RWPE2 (cell line): ENCODE results near the gene CSAD.
A peak's percentile ranks its signal among the peaks of the same experiment; 100 is the strongest.

Source experiments
- ATAC-seq: fragments of 200-7000 bp; cut with Tn5 transposase; 3 replicates; pipeline ENCODE4 v1.9.1; 2021; ENCODE audit warnings: low read depth
- DNase-seq: peaks from one replicate; pipeline ENCODE4 v3.0.0-alpha.2; 2020; ENCODE audit warnings: low spot score
- H3K27ac ChIP-seq: fragments of 450-650 bp; 2 replicates; pipeline ENCODE4 v1.5.1; 2017; ENCODE audit warnings: mild to moderate bottlenecking; ENCODE audit not compliant: poor library complexity, severe bottlenecking
- H3K27me3 ChIP-seq: fragments of 250-450 bp; sonication (Bioruptor Pico); 2 replicates; pipeline ENCODE4 v1.5.1; 2021; ENCODE audit warnings: mild to moderate bottlenecking, moderate library complexity; ENCODE audit not compliant: insufficient read depth, poor library complexity, severe bottlenecking
- H3K36me3 ChIP-seq: fragments of 250-450 bp; sonication (Bioruptor Pico); 2 replicates; pipeline ENCODE4 v1.5.1; 2020; ENCODE audit warnings: low read depth, mild to moderate bottlenecking, moderate library complexity
- H3K4me1 ChIP-seq: fragments of 250-450 bp; sonication (Bioruptor Pico); 2 replicates; pipeline ENCODE4 v1.5.1; 2021; ENCODE audit warnings: mild to moderate bottlenecking, moderate library complexity; ENCODE audit not compliant: insufficient read depth, poor library complexity, severe bottlenecking
- H3K4me3 ChIP-seq: fragments of 250-450 bp; sonication (Bioruptor Pico); 2 replicates; pipeline ENCODE4 v1.5.1; 2021; ENCODE audit warnings: mild to moderate bottlenecking, moderate library complexity; ENCODE audit not compliant: severe bottlenecking
- H3K9me3 ChIP-seq: fragments of 250-450 bp; sonication (Bioruptor Pico); 2 replicates; pipeline ENCODE4 v1.5.1; 2021; ENCODE audit warnings: mild to moderate bottlenecking, moderate library complexity; ENCODE audit not compliant: severe bottlenecking
- TF ChIP-seq, protein P1 (sequence below): fragments of 450-650 bp; IDR thresholded peaks from one replicate; pipeline ENCODE4 v1.5.1; 2017; ENCODE audit warnings: mild to moderate bottlenecking, moderate library complexity; ENCODE audit not compliant: poor library complexity, severe bottlenecking

Gene CSAD

DNA sequence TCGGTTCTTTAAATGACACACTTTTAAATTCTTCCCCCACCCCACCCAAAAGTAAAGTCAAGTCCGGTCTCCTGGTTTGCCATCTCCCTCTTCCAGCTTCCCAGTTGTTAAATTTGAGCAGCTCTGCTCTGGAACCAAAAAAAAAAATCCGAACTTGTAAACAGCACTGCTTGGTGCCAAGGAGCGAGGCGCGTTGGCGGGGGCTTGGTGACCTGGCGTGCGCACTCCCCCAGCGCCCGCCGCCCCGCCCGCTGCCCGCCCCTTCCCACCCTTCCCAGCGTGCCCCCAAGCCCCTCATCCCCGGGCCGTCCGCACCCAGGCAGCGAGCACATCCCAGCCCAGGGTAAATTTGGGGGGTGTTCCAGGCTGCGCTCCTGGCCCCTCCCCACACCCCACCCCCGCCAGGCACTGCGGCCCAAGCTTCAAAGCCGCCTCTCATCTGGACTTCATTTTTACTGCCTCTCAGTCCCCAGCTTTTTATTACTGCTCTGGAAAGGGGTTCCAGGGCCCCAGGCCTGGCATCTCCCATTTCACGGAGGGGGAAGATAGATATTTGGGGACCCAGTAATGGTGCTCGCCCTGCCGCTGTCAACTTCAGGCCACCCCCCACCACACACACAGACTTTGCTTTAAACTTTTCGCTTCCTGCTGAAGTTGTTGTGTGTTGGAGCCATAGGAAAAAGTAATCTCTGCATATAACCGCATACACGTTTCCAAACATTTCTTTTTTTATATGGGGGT is 38.0 kb upstream of the CSAD start:
- H3K36me3 ChIP-seq, result peaks cover 14% of the 10 kb centered on the region
- peaks cover 38% of the 10 kb centered on the region for H3K4me1 ChIP-seq
- peak overlapping the region; percentile 54 for H3K4me3 ChIP-seq
- H3K27me3 ChIP-seq, result no peaks in the 10 kb centered on the region
- DNase-seq (no peak), ATAC-seq (no peak)
- TF ChIP-seq, protein P1, sequence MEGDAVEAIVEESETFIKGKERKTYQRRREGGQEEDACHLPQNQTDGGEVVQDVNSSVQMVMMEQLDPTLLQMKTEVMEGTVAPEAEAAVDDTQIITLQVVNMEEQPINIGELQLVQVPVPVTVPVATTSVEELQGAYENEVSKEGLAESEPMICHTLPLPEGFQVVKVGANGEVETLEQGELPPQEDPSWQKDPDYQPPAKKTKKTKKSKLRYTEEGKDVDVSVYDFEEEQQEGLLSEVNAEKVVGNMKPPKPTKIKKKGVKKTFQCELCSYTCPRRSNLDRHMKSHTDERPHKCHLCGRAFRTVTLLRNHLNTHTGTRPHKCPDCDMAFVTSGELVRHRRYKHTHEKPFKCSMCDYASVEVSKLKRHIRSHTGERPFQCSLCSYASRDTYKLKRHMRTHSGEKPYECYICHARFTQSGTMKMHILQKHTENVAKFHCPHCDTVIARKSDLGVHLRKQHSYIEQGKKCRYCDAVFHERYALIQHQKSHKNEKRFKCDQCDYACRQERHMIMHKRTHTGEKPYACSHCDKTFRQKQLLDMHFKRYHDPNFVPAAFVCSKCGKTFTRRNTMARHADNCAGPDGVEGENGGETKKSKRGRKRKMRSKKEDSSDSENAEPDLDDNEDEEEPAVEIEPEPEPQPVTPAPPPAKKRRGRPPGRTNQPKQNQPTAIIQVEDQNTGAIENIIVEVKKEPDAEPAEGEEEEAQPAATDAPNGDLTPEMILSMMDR, result no peak
- no peaks in the 10 kb centered on the region for H3K9me3 ChIP-seq
- peak overlapping the region; percentile 96 for H3K27ac ChIP-seq

DNA sequence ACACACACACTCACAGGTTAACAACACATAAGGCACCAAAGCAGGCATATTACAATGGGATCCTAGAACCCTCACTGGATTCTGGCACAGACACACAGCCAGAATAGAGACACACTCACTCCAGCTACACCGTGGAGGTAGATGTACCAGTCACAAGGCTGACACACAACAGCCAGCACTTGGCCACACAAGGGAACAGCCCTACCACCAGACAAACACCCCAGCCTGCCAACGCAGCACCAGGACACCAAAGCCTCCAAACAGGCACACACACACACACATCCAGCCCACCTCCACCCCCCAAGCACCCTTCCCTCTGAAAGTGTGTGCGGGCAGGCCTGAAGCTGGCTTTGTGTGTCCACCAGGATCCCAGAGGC is 37.2 kb upstream of the CSAD start:
- H3K27me3 ChIP-seq, result no peaks in the 10 kb centered on the region
- no peak overlapping the region for H3K4me3 ChIP-seq
- peaks cover 22% of the 10 kb centered on the region for H3K36me3 ChIP-seq
- H3K4me1 ChIP-seq, result peaks cover 30% of the 10 kb centered on the region
- H3K27ac ChIP-seq, result peak overlapping the region; percentile 96
- TF ChIP-seq, protein P1, result no peak
- ATAC-seq, result no peak
- H3K9me3 ChIP-seq, result no peaks in the 10 kb centered on the region
- no peak for DNase-seq

DNA sequence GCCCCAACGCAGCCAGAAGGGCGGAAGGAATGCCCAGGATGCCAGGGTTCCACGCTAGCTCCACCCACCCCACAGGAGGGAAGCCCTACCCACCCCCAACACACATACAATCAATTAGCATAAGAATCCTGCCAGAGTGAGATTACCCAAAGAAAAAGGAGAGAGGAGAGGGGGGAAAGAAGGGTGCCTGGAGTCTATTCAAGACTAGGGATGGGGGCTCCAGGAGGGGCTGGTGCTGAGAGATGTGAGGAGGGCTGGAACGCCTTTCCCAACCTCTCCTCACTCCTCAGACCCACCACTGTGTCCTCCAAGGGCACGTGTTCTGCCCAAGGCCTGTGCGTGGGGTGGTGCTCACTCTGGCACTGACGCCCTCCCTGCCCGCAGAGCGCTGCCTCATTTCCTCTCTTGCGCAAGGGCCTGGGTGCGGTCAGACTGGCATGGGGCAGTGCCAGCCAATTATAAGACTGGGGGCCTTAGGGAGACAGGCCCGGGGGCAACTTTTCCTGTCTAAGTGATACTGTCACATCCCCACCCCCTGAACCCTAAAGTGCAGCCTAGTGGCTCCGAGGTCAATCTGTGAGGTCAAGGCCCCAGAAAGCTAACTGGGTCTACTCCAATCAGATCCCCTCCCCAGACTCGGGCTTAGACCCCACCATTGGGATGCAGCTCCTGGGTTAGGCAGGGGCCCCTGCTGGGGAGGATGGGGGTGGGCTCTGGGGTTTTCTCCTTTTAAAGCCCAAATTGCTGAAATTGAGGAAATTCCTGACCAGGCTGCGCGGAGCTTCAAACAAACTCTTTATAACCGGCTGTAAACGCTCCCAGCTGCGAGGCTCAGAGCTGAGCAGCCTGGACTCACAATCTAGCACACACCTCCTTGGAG is 36.6 kb upstream of the CSAD start:
- peaks cover 28% of the 10 kb centered on the region for H3K36me3 ChIP-seq
- H3K9me3 ChIP-seq, result no peaks in the 10 kb centered on the region
- H3K27me3 ChIP-seq, result no peaks in the 10 kb centered on the region
- H3K27ac ChIP-seq, result peak overlapping the region; percentile 96
- ATAC-seq (no peak), DNase-seq (no peak)
- peaks cover 24% of the 10 kb centered on the region for H3K4me1 ChIP-seq
- H3K4me3 ChIP-seq, result no peak overlapping the region
- TF ChIP-seq, protein P1, result no peak

DNA sequence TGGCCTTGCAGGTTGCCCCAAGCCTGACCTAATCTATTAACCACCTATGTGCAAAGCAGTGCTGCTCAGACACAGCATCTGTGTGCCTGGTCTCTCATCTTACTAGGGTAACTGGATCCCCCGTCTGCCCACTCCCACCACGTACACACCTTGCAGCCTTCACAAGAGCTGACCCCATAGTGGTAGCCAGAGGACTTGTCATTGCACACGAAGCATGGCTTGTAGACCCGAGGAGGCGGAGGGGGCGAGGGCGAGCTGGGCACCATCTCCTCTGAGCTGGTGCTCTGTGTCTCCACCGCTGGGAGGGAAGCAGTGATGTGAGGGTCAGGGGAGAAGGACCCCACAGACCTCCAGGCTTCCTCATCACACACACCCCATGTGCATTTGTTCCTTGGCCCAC is 34.8 kb upstream of the CSAD start:
- Histone ChIP-seq H3K27me3 (no peaks in the 10 kb centered on the region), H3K4me3 (no peak overlapping the region), H3K4me1 (peaks cover 20% of the 10 kb centered on the region), H3K36me3 (peaks cover 46% of the 10 kb centered on the region), H3K27ac (no peak overlapping the region), H3K9me3 (no peaks in the 10 kb centered on the region)
- DNase-seq (peak; percentile 25), ATAC-seq (no peak)
- TF ChIP-seq, protein P1, result no peak
